GM19438 (cell line): ENCODE results near the gene ANO4.

ENCODE experiments used
- ATAC-seq: cut with Tn5 transposase; IDR thresholded peaks from one replicate; pipeline ENCODE4 v1.9.1; 2021; ENCODE audit warnings: low read depth; ENCODE audit not compliant: unreplicated experiment

ANO4 gene

DNA sequence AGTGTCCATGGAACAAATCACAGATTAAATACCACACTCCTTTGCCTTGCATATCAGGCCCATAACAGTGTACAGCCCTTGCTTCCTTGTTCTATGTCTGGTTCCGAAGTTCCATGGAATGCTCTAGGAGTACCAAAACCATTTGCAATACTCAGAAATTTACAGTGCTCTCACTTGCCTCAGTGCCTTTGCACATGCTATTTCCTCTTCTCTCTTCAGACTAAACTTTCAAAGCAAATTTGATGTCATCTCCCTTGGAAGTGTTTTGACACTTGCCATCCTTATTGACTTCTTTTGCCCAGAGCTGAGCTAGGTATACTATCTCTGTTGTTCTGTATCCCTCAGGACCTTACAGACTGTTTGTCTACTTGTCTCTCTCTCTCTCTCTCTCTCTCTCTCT is 6.1 kb downstream of the ANO4 start:
- no peak for ATAC-seq

DNA sequence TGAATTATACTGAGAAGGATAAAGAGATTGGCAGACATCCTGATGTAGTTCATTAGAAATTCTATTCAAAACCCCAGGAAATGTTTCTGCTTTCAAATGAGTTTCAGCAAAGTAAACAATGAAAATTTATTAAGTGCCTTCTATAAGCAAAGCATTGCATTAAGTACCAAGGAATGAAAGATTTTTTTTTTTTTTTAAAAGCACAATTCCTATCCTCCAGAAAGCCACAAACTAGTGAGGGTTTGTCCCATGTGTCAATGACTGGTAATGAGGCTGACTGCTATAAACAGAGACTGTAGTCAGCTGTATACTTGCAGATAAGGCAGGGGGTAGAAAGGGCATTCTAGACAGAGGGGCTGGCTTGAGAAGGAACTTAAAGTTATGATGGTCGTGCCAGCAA is 6.7 kb downstream of the ANO4 start:
- no peak for ATAC-seq

DNA sequence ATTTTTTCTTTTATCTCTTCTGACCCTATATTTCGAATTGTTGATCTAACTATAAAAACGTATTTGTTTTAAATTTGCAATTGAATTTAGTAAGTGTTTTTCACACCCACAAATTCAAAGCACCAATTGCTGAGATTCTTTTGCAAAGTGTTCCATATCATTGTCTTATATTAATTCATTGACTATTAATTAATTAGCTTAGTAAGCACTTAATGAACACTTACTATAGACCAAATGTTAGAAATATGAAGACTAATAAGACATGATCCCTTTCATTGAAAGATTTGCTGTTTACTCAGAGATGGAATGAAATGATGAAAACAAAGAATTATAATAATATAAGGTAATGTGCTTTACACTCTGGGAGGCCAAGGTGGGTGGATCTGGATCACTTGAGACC is 14.2 kb downstream of the ANO4 start:
- no peak for ATAC-seq

DNA sequence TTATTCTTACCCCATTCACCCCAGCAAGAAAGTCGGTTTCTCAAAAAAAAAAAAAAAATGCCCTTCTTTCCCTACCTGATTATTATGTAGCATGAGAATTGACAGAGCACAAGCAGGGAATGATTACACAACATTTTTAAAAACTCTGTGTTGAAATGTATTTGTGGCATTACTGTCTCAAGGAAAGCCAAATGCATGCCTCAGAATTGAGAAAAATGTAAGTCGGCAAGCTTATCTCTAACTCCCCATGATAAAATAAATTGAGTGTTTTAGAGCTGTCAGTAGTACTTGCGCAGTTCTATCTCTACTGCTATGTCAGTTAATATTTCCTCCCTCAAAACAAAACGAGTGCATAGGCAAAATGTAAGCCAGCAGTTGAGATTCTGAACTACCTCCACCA is 25.7 kb downstream of the ANO4 start:
- no peak for ATAC-seq

DNA sequence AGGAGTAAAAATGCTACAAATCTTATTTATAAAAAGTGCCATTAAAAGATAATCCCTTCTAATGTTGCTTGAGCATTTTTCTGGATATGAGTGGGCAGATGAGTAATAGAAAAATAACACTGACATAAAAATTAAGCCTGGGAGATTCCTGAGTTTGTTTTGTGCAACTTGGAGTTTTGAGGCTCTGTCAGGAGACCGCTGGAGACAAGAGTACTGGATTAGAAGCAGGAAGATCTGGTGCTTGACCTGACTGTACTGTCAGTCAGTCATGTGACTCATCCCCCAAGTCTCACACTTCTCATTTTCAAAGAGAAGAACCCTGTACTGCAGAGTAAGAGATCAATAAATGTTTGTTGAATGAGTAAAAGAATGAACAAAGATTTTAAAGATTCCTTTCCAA is 29.4 kb downstream of the ANO4 start:
- ATAC-seq = no peak

DNA sequence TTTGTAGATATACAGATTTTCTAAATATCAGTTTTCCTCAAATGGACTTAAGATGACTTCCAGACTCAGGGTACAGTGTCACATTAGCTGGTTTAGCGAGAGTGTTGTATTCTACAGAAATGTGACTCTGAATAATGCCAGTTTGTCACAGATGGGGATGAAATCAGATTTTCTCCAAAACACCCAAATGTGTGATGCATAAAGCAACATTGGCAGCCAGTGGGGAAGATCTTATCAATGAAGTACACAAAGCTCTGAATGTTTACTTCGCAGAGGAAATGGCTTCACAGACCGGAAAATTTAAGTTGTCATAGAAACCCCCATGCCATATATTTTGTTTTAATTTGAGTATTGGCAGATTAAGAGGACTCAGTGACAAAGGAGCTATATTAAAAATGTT is 29.9 kb downstream of the ANO4 start:
- no peak for ATAC-seq

DNA sequence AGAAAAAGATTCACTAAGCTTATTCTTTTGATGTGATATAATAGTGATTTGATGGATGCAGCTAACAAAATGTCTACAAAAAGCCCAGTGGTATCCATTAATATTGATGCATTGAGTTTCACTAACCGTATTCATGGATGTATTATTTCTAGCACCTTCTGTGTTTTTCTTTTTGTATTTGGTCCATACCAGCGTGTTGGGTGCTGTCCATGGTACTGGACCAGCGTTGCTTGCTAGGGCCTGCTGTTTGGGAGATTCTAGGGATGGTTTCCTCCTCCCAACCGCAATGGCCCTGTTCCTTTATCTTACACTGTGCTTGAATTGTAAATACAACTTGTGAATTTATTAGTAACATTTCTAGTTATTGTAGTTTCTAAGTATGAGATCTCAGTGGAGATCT is 31.7 kb downstream of the ANO4 start:
- ATAC-seq = no peak

DNA sequence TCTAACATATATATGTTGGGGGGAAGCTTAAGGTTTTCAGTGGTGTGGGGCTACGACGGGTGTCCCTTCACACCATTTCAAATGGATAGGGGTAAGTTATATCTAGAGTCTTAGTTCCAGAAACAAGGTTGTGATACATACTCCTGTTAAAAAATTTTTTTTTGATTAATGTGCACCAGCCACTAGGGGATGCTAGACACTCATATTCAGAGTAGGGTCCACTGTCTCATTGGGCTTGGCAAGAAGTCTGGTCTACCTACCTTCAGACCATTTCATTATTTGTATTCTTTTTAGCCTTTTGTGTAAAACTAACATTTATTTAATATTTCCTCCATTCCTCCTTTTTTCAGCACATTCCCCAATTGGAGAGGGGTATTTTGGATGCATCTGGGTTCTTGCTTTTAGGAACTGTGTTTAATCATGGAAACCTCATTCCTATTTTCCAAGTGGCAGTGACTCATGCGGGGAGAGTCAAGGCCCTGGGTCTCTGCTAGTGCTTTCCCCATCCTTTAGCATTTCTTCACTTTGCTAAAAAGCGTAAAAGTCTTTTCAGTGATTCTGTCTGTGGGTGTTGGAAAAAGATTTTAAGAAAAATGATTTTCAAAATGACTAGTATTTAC is 33.4 kb downstream of the ANO4 start:
- no peak for ATAC-seq

DNA sequence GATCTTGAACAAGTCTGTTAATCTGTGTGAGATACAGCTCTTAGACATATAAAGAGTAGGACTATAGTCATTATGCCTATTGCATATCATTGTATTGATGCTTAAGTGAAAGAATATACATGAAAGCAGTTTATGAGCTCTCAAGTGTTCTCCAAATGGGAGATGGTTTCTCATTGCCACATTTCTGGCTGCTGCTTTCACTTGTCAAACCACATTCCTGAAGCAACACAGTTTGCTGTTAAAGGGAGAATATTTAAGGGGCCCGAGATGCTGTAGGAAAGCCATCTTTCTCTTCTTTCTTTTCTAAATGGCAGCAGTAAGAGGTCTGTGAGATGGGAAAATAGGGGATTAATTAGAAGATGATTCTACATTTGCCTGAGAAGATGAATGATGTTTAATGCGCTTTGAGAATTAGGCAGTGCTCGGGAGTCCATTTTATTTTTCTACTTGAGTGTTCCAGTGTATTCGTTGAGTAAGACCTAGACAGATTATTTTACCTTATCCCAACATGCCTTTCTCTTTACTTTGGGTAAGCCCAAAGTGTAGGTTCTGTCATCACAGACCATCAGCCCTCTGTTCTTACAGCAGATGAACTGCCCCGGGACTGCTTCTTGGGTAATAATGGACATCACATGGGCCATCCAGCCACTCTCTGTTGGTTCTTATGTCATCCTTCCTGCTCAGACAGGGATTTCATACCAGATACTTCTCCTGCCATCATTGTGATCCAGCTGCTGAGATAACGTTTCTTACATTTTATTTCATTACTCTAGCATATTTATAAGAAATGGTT is 35.6 kb downstream of the ANO4 start:
- no peak for ATAC-seq

DNA sequence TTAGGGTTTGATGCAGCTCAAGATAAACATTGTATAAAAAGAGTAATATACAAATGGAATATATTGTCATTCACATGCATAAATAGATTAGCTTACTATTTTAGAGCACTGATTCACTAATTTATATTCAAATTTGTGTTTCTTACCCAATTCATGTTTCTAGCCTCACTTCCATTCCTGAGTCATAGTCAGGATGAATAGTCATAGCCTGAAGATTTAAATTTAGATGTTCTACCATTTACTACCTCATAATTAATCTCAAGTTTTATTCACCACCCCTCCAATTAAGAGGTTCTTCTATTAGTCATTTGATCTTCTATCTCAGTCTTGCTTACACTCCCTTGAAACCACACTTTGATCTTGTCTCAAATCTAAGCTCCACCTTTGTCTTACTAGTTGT is 38.7 kb downstream of the ANO4 start:
- ATAC-seq = no peak

DNA sequence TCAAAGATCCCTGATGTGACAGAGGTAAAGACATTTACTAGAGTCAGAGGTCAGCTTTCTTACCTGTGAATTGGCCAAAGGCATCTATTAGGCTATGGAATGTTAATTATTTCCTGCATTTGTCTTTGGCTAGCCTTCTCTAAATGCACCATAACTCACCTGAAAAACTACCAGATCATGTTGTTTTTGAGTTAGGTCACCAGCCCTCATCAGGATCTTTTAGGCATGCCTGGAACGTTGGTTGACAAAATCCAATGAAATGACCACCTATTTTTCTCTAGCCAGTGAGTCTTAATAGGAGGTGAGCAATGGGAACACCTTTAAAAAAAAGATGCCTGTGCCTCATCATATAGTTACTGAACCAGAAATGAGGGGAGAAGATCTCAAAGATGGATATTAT is 46.2 kb downstream of the ANO4 start:
- ATAC-seq = no peak

DNA sequence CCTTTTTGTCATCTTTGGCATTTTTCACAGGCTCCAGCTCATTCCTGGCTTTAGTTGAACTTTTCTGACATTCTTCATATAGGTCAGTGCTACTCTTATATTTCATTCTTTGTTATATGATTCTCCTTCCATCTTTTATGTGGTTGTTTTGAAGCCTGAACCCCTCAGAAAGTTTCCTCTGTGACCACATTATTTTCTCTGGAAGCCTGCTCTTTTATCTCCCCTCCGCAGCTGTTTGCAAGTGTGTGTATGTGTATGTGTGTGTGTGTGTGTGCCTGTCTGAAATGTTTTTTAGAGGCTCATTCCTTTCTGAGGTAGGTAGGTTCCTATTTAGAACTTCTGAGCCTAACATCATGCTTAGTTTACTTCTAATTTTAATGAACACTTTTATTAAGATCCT is 47.6 kb downstream of the ANO4 start:
- ATAC-seq = no peak

DNA sequence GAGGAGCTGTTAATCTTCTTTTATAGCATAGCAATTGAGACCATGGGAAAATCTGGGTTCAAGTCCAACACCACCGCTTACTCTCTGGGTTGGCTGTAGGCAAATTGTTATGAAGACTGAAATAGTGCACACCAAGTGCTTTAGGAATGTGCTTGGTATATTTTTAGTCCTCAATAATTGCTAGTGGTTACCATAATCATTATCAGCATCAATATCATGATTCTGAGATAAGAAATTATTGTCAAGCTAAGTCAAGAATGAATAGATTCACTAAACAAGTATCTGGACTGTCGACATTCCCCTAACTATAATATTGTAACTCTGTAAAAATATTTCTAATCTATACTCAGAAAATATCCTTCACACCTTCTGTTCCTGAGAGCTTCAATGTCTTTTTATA is 48.5 kb downstream of the ANO4 start:
- no peak for ATAC-seq

DNA sequence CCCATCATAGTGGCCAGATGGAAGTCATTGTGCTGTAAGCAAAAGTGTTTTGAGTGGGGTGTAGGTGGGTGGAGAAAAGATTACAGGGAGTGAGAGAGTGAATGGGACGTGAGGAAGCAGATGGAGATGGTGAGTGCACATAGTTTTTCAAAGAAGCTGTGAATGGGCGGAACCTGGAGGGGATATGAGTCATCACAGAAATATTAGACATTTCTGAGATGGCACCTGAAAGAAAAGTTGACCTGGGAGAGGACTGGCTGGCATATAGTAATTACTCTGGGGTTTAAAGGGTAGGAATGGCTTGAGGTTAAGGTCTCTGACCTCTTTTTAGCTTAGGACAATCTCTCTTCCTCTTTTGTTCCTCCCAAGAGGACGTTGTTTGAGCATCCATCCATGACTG is 50.5 kb downstream of the ANO4 start:
- ATAC-seq = no peak

DNA sequence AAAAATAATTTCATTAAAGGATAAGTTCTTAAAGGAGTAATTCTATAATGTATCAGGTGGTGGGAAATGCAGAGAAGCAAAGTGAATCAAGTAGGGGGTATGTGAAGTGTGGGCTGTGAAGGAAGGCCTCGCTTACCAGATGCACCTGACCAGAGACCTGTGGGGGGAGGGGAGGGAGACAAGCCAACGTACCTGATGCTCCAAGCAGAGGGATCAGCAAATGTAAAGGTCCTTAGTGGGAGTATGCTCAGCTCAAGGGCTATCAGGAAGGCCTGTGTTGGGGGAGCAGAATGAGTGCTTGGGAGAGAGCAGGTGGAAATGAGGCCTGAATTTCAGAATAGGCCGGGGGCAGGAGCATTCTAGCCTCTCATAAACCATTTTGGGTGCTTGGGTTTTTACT is 57.1 kb downstream of the ANO4 start:
- ATAC-seq = no peak

DNA sequence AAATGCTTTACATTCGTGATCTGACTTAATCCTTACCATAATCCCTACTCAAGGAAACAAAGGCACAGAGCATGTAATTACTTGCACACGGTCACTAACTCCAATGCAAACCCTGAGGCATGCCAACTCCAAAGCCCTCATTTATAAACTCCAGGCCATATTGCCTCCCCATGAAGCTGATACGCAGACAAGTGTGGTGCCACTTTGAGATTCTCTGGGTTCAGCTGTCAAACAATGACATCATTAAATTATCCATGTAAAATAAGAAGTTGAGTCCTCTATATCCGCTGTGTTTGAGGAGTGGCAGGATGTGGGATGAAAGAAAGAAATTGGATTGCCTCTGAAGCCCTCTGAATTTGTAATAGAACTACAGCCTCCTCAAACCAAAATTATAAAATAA is 62.8 kb downstream of the ANO4 start:
- no peak for ATAC-seq

DNA sequence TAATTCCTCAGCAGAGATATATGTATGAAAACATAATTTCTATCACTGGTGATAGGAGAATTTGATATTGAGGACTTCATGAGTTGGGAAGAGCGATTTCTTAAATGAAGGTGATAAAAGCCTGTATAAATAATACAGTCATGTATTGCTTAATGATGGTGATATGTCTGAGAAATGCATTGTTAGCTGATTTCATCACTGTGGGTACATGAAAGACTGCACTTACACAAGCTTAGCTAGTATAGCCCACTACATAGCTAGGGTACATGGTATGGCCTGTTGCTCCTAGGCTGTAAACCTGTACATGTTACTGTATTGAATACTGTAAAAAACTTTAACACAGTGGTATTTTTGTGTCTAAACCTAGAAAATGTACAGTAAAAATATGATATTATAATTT is 63.4 kb downstream of the ANO4 start:
- no peak for ATAC-seq

DNA sequence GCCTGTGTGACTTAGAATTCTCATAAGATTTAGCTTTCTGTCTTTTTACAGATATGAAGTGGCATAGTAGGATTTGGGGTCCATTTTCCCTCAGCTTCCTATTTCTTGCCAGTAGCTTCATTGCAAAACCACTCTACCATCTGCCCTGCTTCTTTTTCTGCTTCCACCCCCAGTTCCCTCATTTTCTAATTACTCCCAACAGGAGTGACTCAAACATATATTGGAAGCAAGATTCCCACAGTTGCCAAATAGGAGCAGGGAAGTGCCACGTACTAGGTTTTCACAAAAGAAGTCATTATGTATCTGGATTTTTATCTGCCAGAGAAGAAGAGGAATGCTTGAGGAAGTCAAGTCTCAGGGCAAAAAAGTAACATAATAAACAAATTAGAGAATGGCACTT is 64.1 kb downstream of the ANO4 start:
- ATAC-seq = no peak

DNA sequence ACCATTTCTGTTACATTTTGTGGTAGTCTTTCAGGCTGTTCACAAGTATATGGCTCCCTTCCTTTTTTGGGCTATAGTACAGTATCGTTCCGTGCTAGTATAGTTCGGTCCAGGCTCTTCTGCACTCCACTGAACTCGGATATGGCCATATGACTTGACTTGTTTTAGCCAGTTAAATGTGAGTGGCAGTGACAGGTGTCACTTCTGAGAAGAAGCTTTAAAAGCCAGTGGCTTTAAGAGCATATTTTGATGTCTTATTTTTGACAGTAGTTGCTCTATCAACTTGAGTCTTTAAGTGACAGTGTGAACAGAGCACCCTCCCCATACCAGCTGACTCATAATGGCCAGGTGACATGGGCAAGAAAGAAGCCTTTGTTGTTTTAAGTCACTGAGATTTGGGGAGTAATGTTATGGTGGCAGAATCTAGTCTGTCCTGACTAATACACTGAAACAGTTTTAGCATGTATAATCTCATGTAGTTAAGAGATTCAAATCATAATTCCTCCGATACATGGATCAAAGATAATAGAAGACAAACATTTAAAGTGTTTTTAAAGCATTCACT is 64.6 kb downstream of the ANO4 start:
- ATAC-seq = no peak

DNA sequence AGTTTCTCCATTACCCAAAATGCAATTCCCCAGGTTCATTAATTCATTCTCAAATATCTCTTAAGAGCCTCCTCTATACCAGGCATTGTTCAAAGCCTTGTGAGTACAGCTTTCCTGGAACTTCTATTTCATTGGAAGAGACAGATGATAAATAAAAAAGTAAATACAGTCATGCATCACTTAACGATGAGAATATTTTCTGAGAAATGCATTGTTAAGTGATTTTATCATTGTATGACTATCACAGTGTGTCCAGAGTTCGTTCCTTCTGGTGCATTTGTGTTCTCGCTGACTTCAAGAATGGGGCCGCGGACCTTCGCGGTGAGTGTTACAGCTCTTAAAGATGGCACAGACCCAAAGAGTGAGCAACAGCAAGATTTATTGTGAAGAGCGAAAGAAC is 66.0 kb downstream of the ANO4 start:
- ATAC-seq = no peak

DNA sequence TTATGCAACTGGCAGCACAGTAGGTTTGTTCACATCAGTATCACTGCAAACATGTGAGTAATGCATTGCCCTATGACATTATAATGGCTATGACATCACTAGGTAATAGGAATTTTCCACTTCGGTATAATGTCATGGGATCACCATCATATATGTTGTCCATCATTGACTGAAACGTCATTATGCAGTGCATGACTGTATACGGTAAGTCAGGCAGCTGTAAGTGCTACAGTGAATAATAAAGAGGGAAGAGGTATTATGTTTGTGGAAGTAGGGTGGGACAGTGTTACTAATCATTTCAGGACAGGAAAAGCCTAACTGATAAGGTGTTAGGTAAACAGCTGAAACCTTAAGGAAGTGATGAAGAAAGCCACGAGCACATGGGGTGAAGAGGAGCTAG is 68.1 kb downstream of the ANO4 start:
- no peak for ATAC-seq

DNA sequence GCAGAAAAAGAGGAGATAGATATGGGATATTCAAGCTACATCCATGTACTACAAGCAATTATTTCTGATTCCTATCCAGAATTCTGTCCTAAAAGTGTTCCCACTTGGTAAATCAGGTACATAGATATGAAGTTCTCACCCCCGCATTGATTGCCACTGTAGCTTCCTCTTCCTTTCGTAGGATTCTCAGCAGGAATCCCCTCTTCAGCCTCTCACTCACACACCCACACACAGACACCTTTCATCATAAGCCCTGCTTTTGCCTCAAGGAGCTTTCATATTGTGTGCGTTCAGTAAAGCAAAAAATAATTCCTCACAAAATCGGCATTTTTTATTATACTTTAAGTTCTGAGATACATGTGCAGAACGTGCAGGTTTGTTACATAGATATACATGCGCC is 69.8 kb downstream of the ANO4 start:
- ATAC-seq = no peak
